Measurements from ENCODE around the gene MAP4K2.

MAP4K2 gene

DNA sequence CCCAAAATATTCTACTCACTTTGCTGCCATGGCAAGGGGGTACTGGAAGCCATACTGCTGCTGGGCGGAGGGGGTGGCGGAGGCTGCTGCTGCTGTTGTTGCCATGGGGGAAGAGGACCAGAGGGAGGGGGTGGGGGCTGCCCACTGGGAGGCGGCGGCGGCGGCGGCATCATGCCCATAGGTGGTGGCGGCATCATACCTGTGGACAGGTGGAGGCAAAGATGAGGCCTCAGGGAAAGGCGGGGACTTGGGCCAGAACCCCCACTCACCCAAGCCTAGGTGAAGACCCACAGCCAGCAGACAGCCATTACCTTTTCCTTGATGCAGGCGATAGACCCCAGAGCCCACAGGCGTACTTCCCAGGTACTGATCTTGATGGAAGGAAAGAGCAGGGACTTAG, 36.1 kb downstream of the MAP4K2 start:
- TF ChIP-seq, protein P1, sequence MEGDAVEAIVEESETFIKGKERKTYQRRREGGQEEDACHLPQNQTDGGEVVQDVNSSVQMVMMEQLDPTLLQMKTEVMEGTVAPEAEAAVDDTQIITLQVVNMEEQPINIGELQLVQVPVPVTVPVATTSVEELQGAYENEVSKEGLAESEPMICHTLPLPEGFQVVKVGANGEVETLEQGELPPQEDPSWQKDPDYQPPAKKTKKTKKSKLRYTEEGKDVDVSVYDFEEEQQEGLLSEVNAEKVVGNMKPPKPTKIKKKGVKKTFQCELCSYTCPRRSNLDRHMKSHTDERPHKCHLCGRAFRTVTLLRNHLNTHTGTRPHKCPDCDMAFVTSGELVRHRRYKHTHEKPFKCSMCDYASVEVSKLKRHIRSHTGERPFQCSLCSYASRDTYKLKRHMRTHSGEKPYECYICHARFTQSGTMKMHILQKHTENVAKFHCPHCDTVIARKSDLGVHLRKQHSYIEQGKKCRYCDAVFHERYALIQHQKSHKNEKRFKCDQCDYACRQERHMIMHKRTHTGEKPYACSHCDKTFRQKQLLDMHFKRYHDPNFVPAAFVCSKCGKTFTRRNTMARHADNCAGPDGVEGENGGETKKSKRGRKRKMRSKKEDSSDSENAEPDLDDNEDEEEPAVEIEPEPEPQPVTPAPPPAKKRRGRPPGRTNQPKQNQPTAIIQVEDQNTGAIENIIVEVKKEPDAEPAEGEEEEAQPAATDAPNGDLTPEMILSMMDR (IDR thresholded peaks at IDR 0.05; ENCODE audit: low read depth, low read length) = no peak
- DNase-seq (ENCODE audit: extremely low read depth, low read depth) = no peak

DNA sequence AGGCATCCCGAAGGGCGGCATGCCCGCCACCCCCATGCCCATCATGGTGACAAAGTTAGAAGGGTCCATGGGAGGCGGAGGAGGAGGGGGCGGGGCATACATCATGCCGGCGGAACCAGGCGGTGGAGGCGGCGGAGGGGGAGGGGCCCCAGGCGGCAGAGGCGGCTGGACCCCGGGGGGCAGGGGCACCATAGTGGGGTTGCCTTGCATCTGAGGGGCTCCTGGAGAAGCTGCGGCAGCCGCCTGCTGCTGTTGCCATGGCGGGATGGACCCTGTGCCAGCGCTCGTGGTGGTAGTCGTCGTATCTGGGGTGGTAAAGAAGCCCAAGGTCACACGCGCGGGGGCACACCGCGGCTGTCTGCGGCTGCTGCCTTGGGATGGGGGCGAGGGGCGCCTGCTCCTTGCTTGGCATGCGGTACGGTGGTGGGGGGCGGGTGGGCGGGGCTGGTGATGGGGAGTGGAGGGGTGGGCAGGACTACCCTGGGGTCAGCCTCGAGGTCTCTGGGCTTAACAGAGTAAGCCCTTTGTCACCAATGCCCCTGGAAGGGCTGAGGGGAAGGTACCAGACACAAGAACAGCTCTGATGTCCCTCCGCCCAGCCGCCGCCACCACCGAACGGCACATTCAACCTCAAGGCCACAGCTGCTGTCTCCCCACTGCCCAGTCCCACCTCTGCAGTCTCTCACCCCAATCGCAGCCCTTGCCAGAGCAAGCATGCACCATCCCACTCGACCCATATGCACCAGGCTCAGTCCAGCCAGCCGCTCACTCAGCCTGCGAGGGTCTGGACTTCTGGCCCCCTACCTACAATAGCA, 37.0 kb downstream of the MAP4K2 start:
- DNase-seq (ENCODE audit: extremely low read depth, low read depth) = no peak
- TF ChIP-seq, protein P1 (IDR thresholded peaks at IDR 0.05; ENCODE audit: low read depth, low read length) = no peak

- no peak for DNase-seq (ENCODE audit: extremely low read depth, low read depth)
- TF ChIP-seq, protein P1 (IDR thresholded peaks at IDR 0.05; ENCODE audit: low read depth, low read length) = no peak; the same call in none of the 2 replicates
Observed at GRCh38 chr11:64765291-64765850, 37.6 kb downstream of the MAP4K2 start.

DNA sequence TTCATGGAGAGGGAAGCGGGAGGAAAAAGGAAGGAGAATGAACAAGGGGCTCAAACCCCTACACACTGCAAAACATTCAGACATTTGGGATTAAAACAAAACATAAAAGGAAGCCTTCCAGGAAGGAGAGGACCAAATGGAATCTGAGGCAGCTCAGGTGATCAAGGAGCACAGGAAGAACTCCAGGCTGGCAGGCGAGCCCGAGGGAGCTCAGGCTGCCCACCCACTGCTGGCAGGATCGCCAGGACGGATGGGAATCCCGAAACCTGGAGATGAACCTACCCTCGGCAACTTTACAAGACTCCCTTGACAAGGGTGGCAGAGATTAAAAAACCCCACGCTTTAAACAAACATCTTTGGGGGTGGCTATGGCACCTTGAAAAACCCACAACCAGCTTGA, 38.3 kb downstream of the MAP4K2 start:
- TF ChIP-seq, protein P1 (IDR thresholded peaks at IDR 0.05; ENCODE audit: low read depth, low read length) = no peak
- DNase-seq (ENCODE audit: extremely low read depth, low read depth) = no peak

GRCh38 chr11:64764040-64764611, 38.9 kb downstream of the MAP4K2 start:
- TF ChIP-seq, protein P1 (IDR thresholded peaks at IDR 0.05; ENCODE audit: low read depth, low read length) = no peak
- DNase-seq (ENCODE audit: extremely low read depth, low read depth) = no peak

DNA sequence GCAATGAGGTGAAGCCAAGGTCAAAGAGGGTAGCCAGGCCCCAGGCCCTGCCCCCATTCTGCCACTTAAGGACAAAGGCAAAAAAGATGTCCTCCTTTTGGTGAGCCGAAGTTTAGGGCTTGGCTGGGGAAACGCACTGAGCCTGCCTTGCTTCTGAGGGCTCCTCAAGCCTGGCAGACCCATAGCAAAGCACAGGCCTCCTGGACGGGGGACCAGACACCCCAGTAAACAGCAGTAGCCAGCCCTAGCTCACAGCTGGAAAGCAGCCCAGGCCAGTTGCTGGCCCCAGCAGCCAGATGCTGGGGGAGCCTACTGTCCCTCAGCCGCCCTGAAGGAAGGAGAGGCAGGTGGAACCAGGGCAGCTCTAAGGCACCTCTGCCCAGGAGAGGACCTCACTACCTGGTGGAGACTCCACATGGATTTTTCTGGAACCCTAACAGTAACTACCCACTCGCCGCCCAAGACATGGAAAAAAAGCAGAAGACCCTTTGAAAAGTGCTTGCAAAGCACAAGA, 39.4 kb downstream of the MAP4K2 start:
- TF ChIP-seq, protein P1 (IDR thresholded peaks at IDR 0.05; ENCODE audit: low read depth, low read length) = no peak
- no peak for DNase-seq (ENCODE audit: extremely low read depth, low read depth)

Data from AG09319 (cell line).